ENCODE measurements around the gene CLVS2.

CLVS2 gene, protein sequence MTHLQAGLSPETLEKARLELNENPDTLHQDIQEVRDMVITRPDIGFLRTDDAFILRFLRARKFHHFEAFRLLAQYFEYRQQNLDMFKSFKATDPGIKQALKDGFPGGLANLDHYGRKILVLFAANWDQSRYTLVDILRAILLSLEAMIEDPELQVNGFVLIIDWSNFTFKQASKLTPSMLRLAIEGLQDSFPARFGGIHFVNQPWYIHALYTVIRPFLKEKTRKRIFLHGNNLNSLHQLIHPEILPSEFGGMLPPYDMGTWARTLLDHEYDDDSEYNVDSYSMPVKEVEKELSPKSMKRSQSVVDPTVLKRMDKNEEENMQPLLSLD

DNA sequence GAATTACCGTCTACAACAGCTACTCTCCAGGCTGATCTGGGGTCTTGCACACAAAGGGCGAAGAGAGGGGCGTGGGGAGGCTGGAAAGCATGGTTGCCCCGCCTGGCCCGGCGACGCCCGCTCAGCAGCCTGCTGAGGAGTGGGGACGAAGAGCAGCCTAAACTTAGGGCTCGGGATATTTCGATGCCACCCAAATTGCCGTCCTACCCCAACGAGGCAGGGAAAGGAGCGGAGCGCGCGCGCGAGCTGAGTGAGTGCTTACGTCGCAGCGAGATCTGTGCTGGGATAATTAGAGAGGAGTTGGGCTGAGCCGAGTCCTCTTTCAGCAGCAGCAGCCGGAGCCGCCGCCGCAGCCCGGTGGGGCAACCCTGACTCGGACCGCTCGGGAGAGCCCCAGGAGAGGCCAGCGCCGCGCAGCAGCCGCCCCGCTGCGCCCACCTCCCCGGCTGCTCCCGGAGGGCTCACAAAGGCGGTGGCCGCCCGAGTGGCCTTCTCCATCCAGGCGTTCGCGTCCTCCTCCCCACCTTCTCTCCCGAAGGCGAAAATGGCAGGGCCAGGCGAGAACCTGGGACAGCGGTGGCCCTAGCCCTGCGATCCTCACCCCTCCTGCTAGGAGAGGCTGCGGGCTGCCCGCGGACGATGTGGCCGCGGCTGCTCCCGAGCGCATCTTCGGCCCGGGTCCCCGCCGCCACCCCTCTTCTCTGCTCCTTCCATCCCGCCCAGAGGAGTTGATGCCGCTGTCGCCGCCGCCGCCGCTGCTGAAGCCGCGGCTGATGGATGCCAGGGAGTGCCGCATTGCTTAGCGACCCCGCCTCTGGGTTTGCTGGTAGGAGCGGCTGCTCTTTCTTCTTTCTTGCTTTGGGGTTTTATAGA, at the start of gene CLVS2:
Gene CLVS2, plus strand, starts transcription at position 315 of the 873 bp plus-strand sequence. CDS start 1,543 bp downstream, outside the sequence.
- no peak for DNase-seq

DNA sequence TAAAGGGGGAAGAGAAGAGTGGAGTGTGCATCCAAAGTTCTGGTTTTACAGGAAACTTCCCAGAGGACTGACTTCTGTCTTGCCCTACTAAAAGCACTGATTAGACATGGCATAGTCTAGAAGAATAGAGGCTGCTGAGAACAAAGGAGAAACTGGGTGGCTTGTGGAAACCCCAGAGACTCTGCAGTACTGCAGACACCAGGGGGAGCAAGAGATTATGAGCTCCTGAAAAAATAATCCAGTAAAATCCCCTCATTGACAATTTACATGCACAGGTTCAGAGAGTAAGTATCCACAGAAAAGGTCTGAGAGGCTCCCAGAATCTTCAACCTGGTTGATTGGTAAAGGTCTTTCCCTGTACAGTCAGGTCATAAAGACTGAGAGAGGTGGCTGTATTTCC, 48.7 kb upstream of the CLVS2 start:
- no peak for DNase-seq

GRCh38 chr6:122953766-122954165, 42.3 kb upstream of the CLVS2 start:
- DNase-seq: no peak

GRCh38 chr6:122956376-122956775, 39.7 kb upstream of the CLVS2 start:
- no peak for DNase-seq

DNA sequence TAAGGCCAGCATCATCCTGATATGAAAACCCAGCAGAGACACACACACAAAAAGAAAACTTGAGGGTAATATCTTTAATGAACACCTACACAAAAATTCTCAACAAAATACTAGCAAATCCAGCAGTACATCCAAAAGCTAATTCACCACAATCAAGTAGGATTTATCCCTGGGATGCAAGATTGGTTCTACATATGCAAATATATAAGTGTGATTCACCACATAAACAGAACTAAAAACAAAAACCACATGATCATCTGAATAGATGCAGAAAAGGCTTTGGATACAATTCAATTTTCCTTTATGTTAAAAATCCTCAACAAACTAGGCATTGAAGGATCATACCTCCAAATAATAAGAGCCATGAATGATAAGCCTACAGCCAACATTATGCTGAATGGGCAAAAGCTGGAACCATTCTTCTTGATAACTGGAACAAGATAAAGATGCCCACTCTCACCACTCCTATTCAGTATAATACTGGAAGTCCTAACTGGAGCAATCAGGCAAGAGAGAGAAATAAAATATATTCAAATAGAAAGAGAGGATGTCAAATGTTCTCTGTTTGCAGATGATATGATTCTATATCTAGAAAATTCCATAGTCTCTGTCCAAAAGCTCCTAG, 33.9 kb upstream of the CLVS2 start:
- no peak for DNase-seq

GRCh38 chr6:122969999-122970533, 26.0 kb upstream of the CLVS2 start:
- DNase-seq: no peak

GRCh38 chr6:122977180-122977579, 18.9 kb upstream of the CLVS2 start:
- no peak for DNase-seq

- no peak for DNase-seq
Observed at GRCh38 chr6:122984393-122984792, 11.6 kb upstream of the CLVS2 start.

GRCh38 chr6:122994256-122994655, 1.8 kb upstream of the CLVS2 start:
- DNase-seq: no peak

- DNase-seq: no peak
Observed at GRCh38 chr6:122996794-122997505, 915 bp downstream of the CLVS2 start.

DNA sequence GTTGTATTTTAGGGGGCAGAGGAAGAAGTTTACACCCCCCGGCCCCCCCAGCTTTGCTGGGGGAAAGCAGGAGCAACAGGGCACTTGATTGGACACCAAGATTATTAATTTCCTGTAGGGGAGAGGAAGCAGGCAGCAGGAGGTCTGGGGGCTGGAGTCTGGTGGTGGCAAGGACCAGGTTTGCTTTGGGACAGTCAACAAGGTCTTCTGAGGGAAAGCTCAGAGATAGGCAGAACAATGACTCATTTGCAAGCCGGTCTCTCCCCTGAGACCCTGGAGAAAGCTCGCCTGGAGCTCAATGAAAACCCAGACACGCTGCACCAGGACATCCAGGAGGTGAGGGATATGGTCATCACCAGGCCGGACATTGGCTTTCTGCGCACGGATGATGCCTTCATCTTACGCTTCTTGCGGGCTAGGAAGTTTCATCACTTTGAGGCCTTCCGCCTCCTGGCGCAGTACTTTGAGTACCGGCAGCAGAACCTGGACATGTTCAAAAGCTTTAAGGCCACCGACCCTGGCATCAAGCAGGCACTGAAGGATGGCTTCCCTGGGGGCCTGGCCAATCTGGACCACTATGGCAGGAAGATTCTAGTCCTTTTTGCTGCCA, 1.6 kb downstream of the CLVS2 start:
- DNase-seq: no peak

DNA sequence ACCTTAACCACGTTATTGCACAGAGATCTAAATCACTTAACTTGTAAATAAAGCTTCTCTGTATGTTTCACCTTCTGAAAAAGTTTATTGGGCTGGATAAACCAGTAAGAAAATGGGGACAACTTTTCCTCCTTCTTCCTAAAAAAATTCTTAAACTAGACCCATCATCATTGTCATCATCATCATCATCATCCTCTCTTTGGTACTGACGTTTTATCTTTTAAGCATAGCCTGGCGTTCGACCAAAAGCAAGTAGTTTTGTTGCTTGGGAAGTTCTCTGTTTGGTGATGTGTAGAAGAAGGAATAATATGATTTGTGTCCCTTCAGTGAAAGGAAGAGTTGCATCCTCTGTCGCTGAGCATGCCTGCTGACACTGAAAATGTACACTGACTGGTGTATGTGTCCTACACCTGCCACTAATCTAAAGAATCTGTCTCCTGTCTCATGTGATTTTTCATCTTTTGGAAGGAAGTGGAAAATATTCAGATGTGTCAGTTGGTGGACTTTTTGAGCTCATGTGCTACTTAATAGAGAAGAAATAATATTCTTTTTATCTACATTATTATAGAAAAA, 2.5 kb downstream of the CLVS2 start:
- DNase-seq: no peak

DNA sequence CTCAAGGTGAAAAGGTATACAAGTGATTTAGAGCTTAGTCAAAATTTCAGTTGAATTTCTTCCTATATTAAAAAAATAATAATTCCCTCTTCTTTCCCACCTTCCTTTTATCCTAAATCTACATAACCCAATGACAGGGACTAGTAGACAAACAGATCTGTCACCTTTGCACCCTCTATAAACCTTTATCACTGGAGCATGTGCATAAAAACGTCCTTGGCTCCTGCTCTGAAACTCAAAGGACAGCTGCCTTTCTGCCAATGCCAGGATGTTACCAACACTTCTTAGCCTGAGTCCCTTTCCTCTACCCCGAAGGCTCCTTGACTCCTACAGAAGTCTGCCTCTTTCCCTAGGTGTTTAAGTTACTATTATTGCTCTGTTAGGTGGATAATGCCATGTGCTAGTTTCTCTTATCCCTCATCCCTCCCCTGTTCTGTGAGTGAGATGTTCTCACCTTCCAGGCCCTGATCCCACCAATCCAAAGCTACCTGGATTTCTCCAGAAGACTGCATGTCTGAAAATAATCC, 4.3 kb downstream of the CLVS2 start:
- no peak for DNase-seq

DNA sequence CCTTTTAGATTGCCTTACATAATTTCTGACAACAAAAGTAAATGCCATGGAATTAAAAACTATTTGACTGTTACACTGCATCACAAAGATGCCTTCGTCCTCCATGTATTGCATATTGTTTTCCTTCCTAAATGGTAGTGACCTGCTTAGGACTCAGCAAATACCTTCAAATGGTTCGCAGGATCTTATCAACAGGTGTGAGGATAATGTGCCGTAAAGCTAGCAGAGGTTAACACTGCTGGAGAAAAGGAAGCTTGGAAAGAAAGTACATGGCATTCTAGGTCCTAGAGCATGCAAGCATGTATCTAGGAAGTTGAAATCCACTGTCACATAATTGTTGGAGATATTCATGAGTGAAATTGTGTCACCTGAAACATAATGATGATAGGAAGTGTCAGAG, 5.5 kb downstream of the CLVS2 start:
- DNase-seq: no peak

DNA sequence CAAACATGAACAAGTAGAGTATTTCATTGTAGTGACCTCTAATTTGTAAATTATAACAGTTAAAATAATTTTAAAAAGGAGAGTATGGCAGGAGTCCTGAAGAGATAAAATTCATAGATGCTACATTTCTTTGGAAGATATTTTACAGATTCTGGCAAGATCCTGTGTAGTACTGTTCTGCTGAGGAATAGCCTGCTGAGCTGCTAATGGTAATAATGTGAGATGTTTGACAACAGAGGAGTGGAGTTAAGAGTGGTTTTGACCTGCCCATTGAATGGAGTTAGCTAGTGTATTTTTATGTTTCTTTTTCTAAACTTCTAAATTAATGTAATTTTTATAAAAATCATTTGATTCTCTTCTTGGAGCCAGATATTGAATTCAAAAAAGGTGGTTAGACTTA, 11.8 kb downstream of the CLVS2 start:
- no peak for DNase-seq

GRCh38 chr6:123009059-123009458, 13.0 kb downstream of the CLVS2 start:
- no peak for DNase-seq

DNA sequence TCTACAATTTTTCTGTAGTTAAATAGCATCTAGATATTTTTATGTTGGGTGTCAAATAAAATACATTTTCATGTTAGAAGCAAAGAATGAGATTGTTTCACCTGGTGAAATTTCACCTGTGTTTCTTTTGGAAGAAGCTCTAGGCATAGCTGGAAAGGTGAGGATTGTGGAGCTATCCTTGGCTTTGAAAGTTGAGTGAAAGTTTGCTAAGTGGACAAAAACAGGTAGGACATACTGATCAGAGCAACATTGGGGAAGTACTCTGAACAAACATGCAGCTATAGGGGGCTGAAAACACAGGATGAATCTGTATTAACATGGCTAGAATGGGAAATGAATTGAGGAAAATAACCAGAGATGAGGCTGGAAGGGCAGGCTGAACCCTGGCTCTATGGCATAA, 18.8 kb downstream of the CLVS2 start:
- DNase-seq: no peak

GRCh38 chr6:123016431-123017103, 20.5 kb downstream of the CLVS2 start:
- DNase-seq: no peak

GRCh38 chr6:123017104-123017682, 21.2 kb downstream of the CLVS2 start:
- no peak for DNase-seq

- DNase-seq: no peak
Observed at GRCh38 chr6:123022975-123023374, 26.9 kb downstream of the CLVS2 start.

DNA sequence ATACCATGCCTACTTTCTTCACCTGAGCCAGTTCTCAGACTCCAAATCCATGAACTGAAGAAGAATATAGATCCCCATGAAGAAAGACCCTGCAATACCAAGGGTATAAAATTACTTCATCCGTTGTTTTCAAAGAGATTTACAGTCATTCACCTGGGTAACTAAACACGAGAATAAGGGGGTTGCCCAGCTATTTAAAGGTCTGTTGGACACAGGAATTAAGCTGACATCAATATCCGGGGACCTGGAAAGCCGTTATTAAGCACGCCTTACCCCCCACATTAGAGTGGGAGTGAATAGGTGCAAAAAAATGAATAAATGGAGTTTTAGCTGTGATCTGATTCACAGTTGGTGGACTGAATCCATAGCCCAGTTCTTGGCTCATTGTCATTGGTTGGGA, 28.9 kb downstream of the CLVS2 start:
- DNase-seq: no peak
